Measurements from ENCODE around the gene ADAM19.

ADAM19 gene

GRCh38 chr5:157575381-157576020 is at the start of gene ADAM19:
ADAM19 (minus strand) TSS chr5:157575775; CDS start chr5:157575696, 79 bp downstream.
- DNase-seq (ENCODE audit: low spot score) = peak; percentile 72

GRCh38 chr5:157624144-157624543 is 48.6 kb upstream of the ADAM19 start:
- no peak for DNase-seq (ENCODE audit: low spot score)

GRCh38 chr5:157620776-157621175 is 45.2 kb upstream of the ADAM19 start:
- DNase-seq (ENCODE audit: low spot score) = no peak

GRCh38 chr5:157618191-157618765 is 42.7 kb upstream of the ADAM19 start:
- no peak for DNase-seq (ENCODE audit: low spot score)

- DNase-seq (ENCODE audit: low spot score) = no peak
Observed at GRCh38 chr5:157616785-157617184, 41.2 kb upstream of the ADAM19 start.

- DNase-seq (ENCODE audit: low spot score) = no peak
Observed at GRCh38 chr5:157613385-157614245, 38.0 kb upstream of the ADAM19 start.

GRCh38 chr5:157612581-157612980 is 37.0 kb upstream of the ADAM19 start:
- no peak for DNase-seq (ENCODE audit: low spot score)

GRCh38 chr5:157611571-157612476 is 36.2 kb upstream of the ADAM19 start:
- no peak for DNase-seq (ENCODE audit: low spot score)

GRCh38 chr5:157610990-157611389 is 35.4 kb upstream of the ADAM19 start:
- DNase-seq (ENCODE audit: low spot score) = no peak

- no peak for DNase-seq (ENCODE audit: low spot score)
Observed at GRCh38 chr5:157608972-157609565, 33.5 kb upstream of the ADAM19 start.

GRCh38 chr5:157607371-157608161 is 32.0 kb upstream of the ADAM19 start:
- DNase-seq (ENCODE audit: low spot score) = no peak

- DNase-seq (ENCODE audit: low spot score) = no peak
Observed at GRCh38 chr5:157606046-157606445, 30.5 kb upstream of the ADAM19 start.

GRCh38 chr5:157603333-157604190 is 28.0 kb upstream of the ADAM19 start:
- DNase-seq (ENCODE audit: low spot score) = no peak

GRCh38 chr5:157602505-157602904 is 26.9 kb upstream of the ADAM19 start:
- peak; percentile 61 for DNase-seq (ENCODE audit: low spot score)

GRCh38 chr5:157600252-157600651 is 24.7 kb upstream of the ADAM19 start:
- DNase-seq (ENCODE audit: low spot score) = no peak

GRCh38 chr5:157599565-157599964 is 24.0 kb upstream of the ADAM19 start:
- DNase-seq (ENCODE audit: low spot score) = no peak

GRCh38 chr5:157598350-157598936 is 22.9 kb upstream of the ADAM19 start:
- peak; percentile 59 for DNase-seq (ENCODE audit: low spot score)

GRCh38 chr5:157597277-157597676 is 21.7 kb upstream of the ADAM19 start:
- peak; percentile 32 for DNase-seq (ENCODE audit: low spot score)

- peak; percentile 97 for DNase-seq (ENCODE audit: low spot score)
Observed at GRCh38 chr5:157596487-157596886, 20.9 kb upstream of the ADAM19 start.
